ENCODE measurements around the gene POLN.
A peak's percentile ranks its signal among the peaks of the same experiment; 100 is the strongest.

The POLN gene

GRCh38 chr4:2182994-2183393 lies 58.9 kb downstream of the POLN start:
- Histone ChIP-seq H3K4me3 (ENCODE audit: low read depth, low read length) (no peak overlapping the region), H3K36me3 (replicated peaks) (no peaks in the 10 kb centered on the region), H3K27me3 (replicated peaks) (no peaks in the 10 kb centered on the region), H3K27ac (no peak overlapping the region)
- DNase-seq = no peak
- in situ Hi-C loops (cut with HindIII; ENCODE audit: low pct_ligation_motif_present, low sequenced_read_pairs) = no loop called here
- no peak for TF ChIP-seq CTCF (IDR thresholded peaks at IDR 0.05; ENCODE audit: low read depth, low read length, missing control alignments)

- Histone ChIP-seq H3K27ac (no peak overlapping the region), H3K36me3 (replicated peaks) (no peaks in the 10 kb centered on the region), H3K27me3 (replicated peaks) (no peaks in the 10 kb centered on the region), H3K4me3 (ENCODE audit: low read depth, low read length) (no peak overlapping the region)
- in situ Hi-C loops (cut with HindIII; ENCODE audit: low pct_ligation_motif_present, low sequenced_read_pairs) = no loop called here
- no peak for TF ChIP-seq CTCF (IDR thresholded peaks at IDR 0.05; ENCODE audit: low read depth, low read length, missing control alignments)
- DNase-seq = no peak
Observed at GRCh38 chr4:2180410-2180809, 61.5 kb downstream of the POLN start.

GRCh38 chr4:2179717-2180116 lies 62.2 kb downstream of the POLN start:
- no peak overlapping the region for H3K27ac ChIP-seq
- H3K36me3 ChIP-seq (replicated peaks) = no peaks in the 10 kb centered on the region
- in situ Hi-C loops (cut with HindIII; ENCODE audit: low pct_ligation_motif_present, low sequenced_read_pairs) = no loop called here
- TF ChIP-seq CTCF (IDR thresholded peaks at IDR 0.05; ENCODE audit: low read depth, low read length, missing control alignments) = no peak
- no peak overlapping the region for H3K4me3 ChIP-seq (ENCODE audit: low read depth, low read length)
- no peak for DNase-seq
- no peaks in the 10 kb centered on the region for H3K27me3 ChIP-seq (replicated peaks)

- TF ChIP-seq CTCF (IDR thresholded peaks at IDR 0.05; ENCODE audit: low read depth, low read length, missing control alignments) = no peak
- Histone ChIP-seq H3K36me3 (replicated peaks) (no peaks in the 10 kb centered on the region), H3K27ac (no peak overlapping the region), H3K4me3 (ENCODE audit: low read depth, low read length) (no peak overlapping the region), H3K27me3 (replicated peaks) (no peaks in the 10 kb centered on the region)
- in situ Hi-C loops (cut with HindIII; ENCODE audit: low pct_ligation_motif_present, low sequenced_read_pairs) = no loop called here
- no peak for DNase-seq
Observed at GRCh38 chr4:2178986-2179385, 62.9 kb downstream of the POLN start.

GRCh38 chr4:2177443-2178093 lies 64.4 kb downstream of the POLN start:
- Histone ChIP-seq H3K27ac (no peak overlapping the region), H3K36me3 (replicated peaks) (no peaks in the 10 kb centered on the region), H3K27me3 (replicated peaks) (no peaks in the 10 kb centered on the region), H3K4me3 (ENCODE audit: low read depth, low read length) (no peak overlapping the region)
- no peak for DNase-seq
- peak; percentile 55 for TF ChIP-seq CTCF (IDR thresholded peaks at IDR 0.05; ENCODE audit: low read depth, low read length, missing control alignments)
- in situ Hi-C loops (cut with HindIII; ENCODE audit: low pct_ligation_motif_present, low sequenced_read_pairs) = no loop called here

Data from brain microvascular endothelial cell (primary cell).